Measurements from ENCODE around the gene GNG11. TPM values are rescaled to one million over a fixed set of nuclear protein-coding genes. Genes with fewer than 3 reads are reported as not detected.

The GNG11 gene
- 264 and 265 TPM in 2 replicates for total RNA-seq (2014; rRNA removed; shearing (Covaris generic))

GRCh38 chr7:93921607-93922566 is at the start of gene GNG11:
Gene GNG11, plus strand, starts transcription at chr7:93921735. Its CDS starts 403 bp downstream, at chr7:93922138.
- peak; percentile 98 for DNase-seq (ENCODE audit: low read depth)

GRCh38 chr7:93873998-93874574 is 47.4 kb upstream of the GNG11 start:
- DNase-seq (ENCODE audit: low read depth) = no peak

- DNase-seq (ENCODE audit: low read depth) = peak; percentile 81
These were observed 43.8 kb upstream of the GNG11 start for GRCh38 chr7:93877742-93878141.

GRCh38 chr7:93879356-93879755 is 42.2 kb upstream of the GNG11 start:
- no peak for DNase-seq (ENCODE audit: low read depth)

DNA sequence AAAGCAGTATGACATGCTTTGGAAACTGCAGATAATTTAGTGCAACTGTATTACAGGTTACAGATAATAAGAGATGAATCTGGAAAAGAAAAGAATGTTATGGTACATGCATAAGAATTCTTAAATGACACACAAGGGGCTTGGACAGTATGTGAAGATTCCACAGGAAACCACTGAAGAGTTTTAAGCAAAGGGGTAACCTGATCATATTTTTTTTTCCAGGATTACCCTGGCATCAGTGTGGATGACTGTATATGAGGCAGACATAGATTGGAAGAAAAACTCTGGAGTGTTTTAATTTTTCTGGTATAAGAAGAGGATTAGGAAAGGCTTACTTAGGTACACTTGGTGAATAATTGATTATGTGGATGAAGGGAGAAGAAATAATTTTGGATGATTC is 39.1 kb upstream of the GNG11 start:
- no peak for DNase-seq (ENCODE audit: low read depth)

DNA sequence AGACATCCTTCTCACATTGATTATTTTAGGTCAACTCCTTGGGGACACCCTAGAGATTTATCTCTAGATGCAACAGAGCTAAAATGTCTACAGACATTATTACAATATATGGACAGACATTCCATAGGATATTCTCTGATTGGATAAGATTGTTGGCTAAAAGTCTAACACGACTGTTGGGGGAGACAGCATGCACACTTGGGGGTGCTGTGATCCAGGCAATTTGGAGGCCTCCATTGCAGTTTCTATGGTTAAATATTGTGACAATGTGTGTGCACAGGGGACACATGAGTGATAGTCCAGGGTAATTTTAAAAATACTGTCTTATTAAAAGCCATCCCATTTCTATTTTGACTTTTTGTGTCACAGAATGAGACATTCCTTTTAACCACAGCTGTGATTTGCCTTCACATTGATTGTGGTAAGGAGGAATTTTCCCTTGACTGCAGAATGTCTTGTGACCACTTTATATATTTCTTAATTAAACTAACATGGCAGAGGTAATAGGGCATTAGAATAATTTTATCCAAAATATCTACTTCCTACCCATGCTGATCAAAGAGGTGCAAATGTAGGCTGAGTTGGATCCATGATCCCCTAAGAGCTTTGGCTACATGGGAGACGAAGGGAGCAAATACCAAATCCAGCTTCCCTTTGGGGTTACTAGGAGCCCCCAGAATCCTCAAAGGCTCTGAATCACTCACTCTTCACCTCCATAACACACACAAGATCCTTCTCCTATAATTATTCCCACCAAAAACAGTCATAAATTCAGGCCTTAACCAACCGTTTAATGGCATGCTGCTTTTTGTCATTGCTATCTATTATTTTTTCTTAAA is 38.2 kb upstream of the GNG11 start:
- peak; percentile 18 for DNase-seq (ENCODE audit: low read depth)

DNA sequence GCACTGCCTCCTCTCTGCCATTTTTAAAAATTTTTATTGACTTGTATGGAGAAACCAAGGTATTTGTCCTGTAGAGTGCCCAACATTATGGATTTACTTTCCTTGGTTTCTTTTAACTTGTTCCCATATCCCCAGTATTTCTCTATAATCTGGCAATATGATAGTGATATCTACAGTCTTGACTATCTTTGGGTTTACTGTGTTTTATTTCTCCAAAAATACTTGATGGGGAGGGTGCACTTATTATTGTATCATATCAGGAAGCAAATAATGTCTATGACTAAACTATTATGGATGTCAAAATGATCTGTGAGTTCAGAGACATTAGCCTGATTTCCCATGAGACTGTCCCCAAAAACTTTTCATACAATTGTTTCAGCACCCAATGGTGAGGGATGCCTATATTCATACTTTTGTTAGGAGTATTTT is 37.6 kb upstream of the GNG11 start:
- DNase-seq (ENCODE audit: low read depth) = no peak

- DNase-seq (ENCODE audit: low read depth) = no peak
These were observed 37.0 kb upstream of the GNG11 start for GRCh38 chr7:93884541-93884940.

DNA sequence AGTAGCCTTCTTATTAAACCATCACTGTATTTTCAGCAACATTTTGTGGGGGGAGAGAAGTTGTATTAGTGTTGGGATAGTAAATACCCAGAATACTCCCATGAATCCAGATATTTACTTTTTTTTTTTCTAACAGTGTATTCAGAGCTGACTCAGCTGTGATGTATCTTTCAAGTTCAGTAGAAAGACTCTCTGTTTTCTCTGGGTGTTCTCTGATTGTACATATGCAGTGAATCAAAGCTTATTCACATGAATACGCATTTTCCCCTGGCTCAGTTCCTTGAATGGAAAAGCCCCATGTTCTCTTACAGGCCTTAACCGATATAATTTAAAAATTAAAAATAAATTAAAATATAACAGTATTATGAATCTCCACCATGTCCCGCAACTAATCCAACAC is 32.3 kb upstream of the GNG11 start:
- DNase-seq (ENCODE audit: low read depth) = peak; percentile 70

DNA sequence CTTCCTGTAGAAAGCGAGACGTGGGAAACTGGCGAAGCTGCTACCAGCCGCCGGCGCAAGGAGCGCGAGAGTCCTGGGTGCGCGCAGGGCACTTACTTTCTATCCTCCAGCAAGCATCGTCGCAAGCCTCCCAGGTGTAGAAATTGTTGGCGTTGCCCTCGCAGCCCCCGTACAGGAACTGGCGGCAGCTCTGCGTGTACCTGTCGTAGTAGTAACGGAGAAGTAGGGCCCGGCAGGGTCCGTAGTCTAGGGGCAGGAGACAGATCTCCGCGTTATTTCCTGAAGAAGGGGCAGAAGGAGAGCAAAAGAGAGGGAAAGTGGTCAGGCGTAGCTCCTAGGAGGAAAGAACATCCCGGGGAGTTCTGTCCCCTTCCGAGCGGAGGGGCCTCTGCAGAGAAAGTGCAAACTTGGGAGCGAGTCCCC is 31.5 kb upstream of the GNG11 start:
- peak; percentile 63 for DNase-seq (ENCODE audit: low read depth)

DNA sequence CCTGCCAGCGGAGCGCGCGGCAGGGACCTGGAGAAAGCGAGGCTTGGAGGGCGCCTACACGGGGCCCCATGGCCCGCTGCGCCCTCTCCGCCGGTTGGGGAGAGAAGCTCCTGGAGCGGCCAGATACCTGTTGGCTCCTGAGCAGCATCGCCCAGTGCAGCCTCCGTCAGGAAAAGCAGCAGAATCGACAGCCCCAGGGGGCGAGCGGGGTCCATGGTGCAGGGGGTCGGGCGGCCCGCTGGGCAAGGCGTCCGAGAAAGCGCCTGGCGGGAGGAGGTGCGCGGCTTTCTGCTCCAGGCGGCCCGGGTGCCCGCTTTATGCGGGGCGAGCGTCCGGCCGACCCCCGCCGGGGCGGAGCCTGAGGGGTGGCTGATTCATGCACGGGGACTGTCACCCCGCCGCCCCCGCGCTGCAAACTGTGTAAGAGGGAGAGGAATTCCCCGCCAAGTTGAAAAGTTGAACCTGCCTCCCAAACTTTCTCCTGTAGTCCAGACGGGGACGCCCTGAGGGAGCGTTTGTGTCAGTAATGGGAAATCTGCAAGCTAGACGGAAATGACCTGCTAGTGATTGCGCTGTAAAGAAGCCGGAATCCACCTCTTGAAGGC is 31.0 kb upstream of the GNG11 start, which contains the start of gene TFPI2:
Gene TFPI2 (minus strand): TSS at position 290 of the 605 bp plus-strand sequence. CDS start 75 bp downstream, at position 215.
- peak; percentile 91 for DNase-seq (ENCODE audit: low read depth)

GRCh38 chr7:93894426-93894825 is 27.1 kb upstream of the GNG11 start:
- DNase-seq (ENCODE audit: low read depth) = peak; percentile 58

DNA sequence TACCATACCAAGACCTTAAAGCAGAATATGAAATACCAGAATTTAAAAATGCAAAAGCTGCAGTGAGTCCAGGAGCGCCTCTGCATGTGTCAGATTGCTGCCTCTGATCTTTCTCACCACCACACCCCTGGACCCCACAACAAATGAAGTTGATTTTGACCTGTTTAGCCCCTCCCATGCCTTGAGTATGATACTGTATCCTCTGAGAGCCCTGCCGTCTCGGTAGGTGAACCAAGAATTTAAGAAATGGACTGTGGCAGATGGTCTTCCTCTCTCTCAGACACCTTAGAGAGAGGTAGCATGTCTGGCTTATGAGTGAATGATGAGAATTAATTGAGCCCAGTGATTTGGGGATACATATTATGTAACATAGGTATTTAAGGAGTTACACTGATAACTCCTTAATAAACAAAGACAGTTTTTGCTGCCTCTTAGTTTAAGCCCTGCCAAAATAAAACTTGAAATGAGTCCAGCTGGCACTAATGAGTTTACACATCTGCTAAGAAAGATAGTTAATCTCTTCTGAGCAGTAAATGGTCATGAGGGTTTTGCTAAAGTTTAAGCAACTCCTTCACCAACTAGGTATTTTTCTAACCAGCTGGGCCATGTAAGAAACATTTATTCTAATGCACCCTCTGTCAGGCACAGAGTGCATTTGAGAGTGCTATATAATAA is 26.4 kb upstream of the GNG11 start:
- peak; percentile 37 for DNase-seq (ENCODE audit: low read depth)

DNA sequence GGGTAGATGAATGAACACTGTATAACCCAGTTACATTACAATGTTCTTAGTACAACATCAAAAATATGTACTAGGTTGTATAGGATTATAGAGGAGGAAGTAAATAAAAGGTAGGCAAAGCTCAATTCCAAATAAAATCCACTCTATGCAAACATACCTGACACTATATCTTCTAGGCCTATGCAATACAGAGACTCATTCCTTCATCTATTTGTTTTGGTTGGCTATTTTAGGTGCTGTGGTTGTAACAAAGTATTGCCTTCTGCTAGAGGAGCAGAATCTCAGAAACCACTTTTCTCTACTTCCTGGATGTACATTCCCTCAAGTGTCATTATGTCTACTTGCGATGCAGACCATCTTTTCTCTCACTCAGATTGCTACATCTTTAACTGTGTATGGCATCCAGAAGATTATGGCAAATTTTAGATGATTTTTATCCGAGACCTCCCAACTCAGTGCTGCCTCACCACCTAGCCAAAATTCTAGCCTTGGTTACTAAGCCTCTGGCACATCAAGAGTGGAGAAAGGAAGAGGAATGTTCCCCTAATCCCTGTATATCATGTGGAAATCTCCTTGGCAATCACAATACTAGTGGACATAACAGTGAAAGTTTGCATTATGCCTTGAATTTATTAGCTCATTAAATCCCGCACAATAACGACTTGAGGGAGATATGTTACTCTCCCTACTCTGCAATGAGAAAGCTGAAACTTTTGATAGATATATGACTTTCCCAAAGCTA is 25.5 kb upstream of the GNG11 start:
- no peak for DNase-seq (ENCODE audit: low read depth)

DNA sequence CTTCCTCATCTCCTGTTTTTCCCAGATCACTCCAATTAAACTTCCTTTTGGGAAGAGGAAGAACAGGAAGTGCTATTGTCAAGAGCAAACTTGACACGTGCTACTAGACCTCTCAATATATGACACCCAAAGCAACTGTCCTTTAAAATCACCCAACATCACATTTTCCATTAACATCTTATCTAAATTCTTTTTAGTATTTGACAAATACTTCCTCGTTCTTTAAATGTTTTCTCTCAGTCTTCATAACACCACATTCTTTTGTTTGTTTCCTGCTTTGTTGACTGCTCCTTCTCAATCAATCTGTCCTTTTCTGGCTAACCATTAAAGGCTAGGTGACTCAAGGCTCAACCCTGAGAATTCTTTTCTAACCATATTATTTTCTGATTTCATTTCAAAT is 23.9 kb upstream of the GNG11 start:
- no peak for DNase-seq (ENCODE audit: low read depth)

DNA sequence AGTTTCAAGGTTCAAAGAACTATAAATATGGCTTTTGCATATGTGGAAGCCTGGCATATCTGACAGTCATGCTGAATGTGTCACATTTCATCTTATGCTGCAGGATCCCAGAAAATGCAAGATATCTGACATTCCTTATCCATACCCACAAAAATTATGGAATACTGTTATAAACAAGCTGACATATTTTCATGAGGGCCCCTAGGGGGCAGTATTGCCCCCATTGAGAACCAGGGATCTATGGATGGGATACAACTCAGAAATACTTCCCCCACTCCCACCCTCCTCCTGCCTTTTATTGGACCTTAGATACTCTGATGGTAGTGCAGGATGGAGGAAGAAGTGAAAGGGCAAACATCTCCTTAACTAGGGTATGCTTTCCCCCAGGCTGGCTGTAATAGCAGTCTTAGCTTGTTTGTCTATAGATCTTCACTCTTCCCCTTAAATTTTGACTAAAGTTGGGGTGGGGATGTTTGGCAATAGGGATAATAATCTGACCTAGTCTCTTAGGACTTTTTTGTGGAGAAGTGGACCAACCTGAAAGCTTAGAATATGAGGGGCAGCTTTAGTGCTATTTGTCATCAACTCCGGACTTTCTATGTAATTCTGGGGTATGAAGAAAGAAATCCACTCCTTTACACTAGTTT is 18.6 kb upstream of the GNG11 start:
- DNase-seq (ENCODE audit: low read depth) = peak; percentile 73

GRCh38 chr7:93906267-93906666 is 15.3 kb upstream of the GNG11 start, which contains the start of gene GNGT1:
Gene GNGT1, plus strand, starts transcription at chr7:93906567. Its CDS starts 180 bp downstream, at chr7:93906747.
- DNase-seq (ENCODE audit: low read depth) = no peak

DNA sequence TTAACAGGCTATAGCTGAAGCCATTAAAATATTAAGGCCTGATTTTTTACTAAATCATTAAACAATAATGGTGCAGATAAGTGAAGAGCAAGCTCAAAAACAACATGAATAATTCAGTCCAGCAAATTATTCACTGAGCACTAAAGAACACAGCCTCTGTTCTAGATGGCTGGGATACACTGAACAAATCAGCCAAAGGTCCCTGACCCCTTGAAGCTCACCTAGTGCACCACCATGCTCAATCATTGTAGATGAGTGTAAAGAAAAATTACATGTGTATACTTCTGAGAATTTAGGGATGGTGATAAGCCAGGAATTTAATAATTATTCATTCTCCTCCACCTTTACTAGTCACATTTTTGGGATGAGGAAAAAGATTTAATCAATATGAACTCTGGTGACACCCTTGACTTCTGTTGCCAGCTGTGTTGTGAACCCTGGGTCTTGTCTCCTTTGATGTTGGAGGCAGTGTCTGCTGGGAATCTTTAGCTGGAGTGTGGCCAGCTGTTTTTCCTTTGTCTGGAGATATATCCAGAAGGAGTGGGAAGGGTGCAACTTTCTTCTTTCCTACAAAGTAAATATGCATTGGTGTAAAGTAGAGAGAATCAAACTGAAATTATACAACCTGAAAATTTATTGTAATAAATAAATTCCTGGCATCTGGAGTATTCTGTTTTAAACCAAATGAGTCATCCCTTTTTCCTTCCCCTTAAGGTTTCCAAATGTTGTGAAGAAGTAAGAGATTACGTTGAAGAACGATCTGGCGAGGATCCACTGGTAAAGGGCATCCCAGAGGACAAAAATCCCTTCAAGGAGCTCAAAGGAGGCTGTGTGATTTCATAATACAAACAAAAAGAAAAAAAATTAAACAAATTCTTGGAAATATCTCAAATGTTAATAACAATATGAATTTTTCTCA is 11.2 kb upstream of the GNG11 start:
- peak; percentile 89 for DNase-seq (ENCODE audit: low read depth)
